ENCODE measurements around the gene LTO1. TPM values are rescaled to one million over a fixed set of nuclear protein-coding genes. Genes with fewer than 3 reads are reported as not detected.

Gene LTO1
- total and polyA plus RNA-seq, 10 of the 15 experiments (the other 5 are each of a cell fraction or from before 2014, with no cell fraction given) = 2.6 to 27.5 (median 14.4) TPM

- SMC1A ChIA-PET (ENCODE audit: uncharacterized antibody, unreplicated experiment) = interaction anchor here (0.7 to 1.5 kb wide), 3 partner anchors 343 to 538 kb away, joined by 3 to 6 read pairs (median 3); no protein-coding TSS in a partner anchor
- in situ Hi-C loops (cut with MboI) (loop anchor here (5.0 kb wide), 1 partner anchor 348 kb away; the partner anchor contains the start of gene MYEOV), intact Hi-C loops (cut with micrococcal nuclease; ENCODE audit: unreplicated experiment) (loop anchor here (5.0 kb wide), 1 partner anchor 428 kb away; no protein-coding TSS in a partner anchor)
- H3K9ac ChIP-seq (ENCODE audit: control insufficient read depth, insufficient read depth, low read length) = no peak overlapping the region
- no TSS peak for BruUV-seq (replicated peaks)
- FAIRE-seq (no peak), DNase-seq (ENCODE audit: low read depth, low spot score) (no peak), ATAC-seq (no peak)
- POLR2A ChIA-PET = no interaction called here
- H3K27ac ChIP-seq (ENCODE audit: control insufficient read depth, insufficient read depth) = no peak overlapping the region
- peak overlapping the region; percentile 16; the same call in 1 of the 2 replicates for H3K4me3 ChIP-seq
- H3K79me2 ChIP-seq (ENCODE audit: control insufficient read depth, insufficient read depth, low read length) = no peaks in the 10 kb centered on the region
- 2% methylated on average over 9 of the region's 9 CpGs for WGBS (ENCODE audit: insufficient coverage, insufficient replicate concordance, low lambda C conversion rate, missing lambda C conversion rate)
- CTCF ChIA-PET = no interaction called here
- no peaks in the 10 kb centered on the region for H3K36me3 ChIP-seq (ENCODE audit: control insufficient read depth in 2 of 2, insufficient read depth in 2 of 2, low read length in 1 of 2)
- peaks cover 21% of the 10 kb centered on the region for H3K4me1 ChIP-seq (ENCODE audit: control insufficient read depth, insufficient read depth, low read length)
- H3K9me3 ChIP-seq (replicated peaks; ENCODE audit: control insufficient read depth, insufficient read depth, low read length) = no peaks in the 10 kb centered on the region
- H3K4me2 ChIP-seq (ENCODE audit: control insufficient read depth, insufficient read depth) = no peak overlapping the region
- H4K20me1 ChIP-seq (ENCODE audit: control insufficient read depth, insufficient read depth) = no peaks in the 10 kb centered on the region
- peaks cover 21 to 40% of the 10 kb centered on the region in 2 experiments for H3K27me3 ChIP-seq (replicated peaks in 1 of 2; ENCODE audit: control insufficient read depth in 2 of 2, insufficient read depth in 2 of 2, low read length in 1 of 2)
- RAD21 ChIA-PET (ENCODE audit: unreplicated experiment) = interaction anchor here (0.7 to 1.5 kb wide), 3 partner anchors 342 to 508 kb away, joined by 3 to 5 read pairs (median 5); no protein-coding TSS in a partner anchor
- no peak for TF ChIP-seq PAX8 (IDR thresholded peaks at IDR 0.05)
- TF ChIP-seq ASH2L (IDR thresholded peaks at IDR 0.05; ENCODE audit: borderline replicate concordance, low read depth) = no peak
- TF ChIP-seq BMI1 (IDR thresholded peaks at IDR 0.05; ENCODE audit: borderline replicate concordance) = peak; percentile 68
- no peak for TF ChIP-seq HDAC2 (IDR thresholded peaks at IDR 0.05)
- no peak for TF ChIP-seq ZNF592 (IDR thresholded peaks at IDR 0.05)
- no peak for TF ChIP-seq POLR2A (IDR thresholded peaks at IDR 0.05; ENCODE audit: low read depth, low read length)
- H2AFZ ChIP-seq (ENCODE audit: control insufficient read depth, low read depth, low read length) = no peak overlapping the region
Measured at GRCh38 chr11:69639831-69640230, 35.3 kb downstream of the LTO1 start.
